WERI-Rb-1 (cell line): ENCODE measurements around the gene GFPT2.

Experiments used
- DNase-seq: peaks from one replicate; pipeline ENCODE4 v3.0.0-alpha.2; 2020
- H3K27ac ChIP-seq: fragments of 250-450 bp; sonication (Bioruptor Pico); 2 replicates; pipeline ENCODE4 v1.5.1; 2020; ENCODE audit warnings: mild to moderate bottlenecking, moderate library complexity
- H3K27me3 ChIP-seq: fragments of 250-450 bp; sonication (Bioruptor Pico); 2 replicates; pipeline ENCODE4 v1.5.1; 2021; ENCODE audit warnings: mild to moderate bottlenecking, low read depth, moderate library complexity; ENCODE audit not compliant: insufficient read depth, severe bottlenecking
- H3K36me3 ChIP-seq: fragments of 250-450 bp; sonication (Bioruptor Pico); 2 replicates; pipeline ENCODE4 v1.5.1; 2020; ENCODE audit warnings: mild to moderate bottlenecking, moderate library complexity
- H3K4me3 ChIP-seq: 2 replicates; pipeline ENCODE4 v1.5.1; 2011; ENCODE audit warnings: low read depth, mild to moderate bottlenecking, control low read depth, low read length
- H3K9me3 ChIP-seq: fragments of 250-450 bp; sonication (Bioruptor Pico); 2 replicates; pipeline ENCODE4 v1.5.1; 2021; ENCODE audit warnings: mild to moderate bottlenecking, moderate library complexity; ENCODE audit not compliant: severe bottlenecking
- TF ChIP-seq, protein P1 (sequence below): IDR thresholded peaks from 2 replicates; pipeline ENCODE4 v1.5.1; 2011; ENCODE audit warnings: low read depth, mild to moderate bottlenecking, control low read depth, inconsistent platforms, low read length

GFPT2 gene

DNA sequence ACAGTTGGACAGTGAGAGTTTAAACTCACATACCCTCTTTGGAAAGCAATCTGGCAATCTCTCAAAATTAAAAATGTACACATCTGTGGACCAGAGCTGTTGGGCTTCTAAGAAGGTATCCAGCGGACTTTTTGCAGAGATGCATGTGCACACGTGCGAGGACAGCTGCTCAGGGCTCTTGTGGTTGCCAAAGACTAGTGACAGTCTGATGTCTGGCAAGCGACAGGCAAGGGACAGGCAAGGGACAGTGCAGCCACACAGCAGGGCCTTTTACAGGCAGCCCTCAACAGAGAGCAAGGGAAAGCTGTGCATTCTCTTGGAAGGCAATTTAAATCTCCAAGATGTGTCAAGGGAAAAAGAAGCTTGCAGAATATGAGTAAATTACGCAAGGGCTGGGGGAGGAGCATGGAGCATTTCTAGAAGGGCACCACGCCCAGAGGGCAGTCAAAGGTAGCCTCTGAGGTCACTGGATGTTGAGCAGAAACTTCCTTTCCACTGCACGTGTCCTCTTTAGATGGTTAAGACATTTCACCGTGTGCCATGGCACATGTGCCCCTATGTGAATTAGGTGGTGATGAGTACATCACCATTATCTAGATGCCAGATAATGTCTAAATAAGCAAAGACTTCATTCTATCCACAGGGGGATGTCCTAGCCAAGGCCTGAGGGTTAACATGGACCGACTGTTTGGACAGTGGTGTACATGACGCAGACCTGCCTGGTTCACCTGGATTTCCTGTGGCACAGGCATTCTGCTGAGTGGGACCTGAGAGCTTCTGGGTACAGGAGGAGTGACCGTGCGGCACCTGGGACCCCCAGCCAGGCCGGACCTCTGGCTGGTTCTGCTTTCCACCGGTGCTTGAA is 9.1 kb downstream of the GFPT2 start:
- no peak for DNase-seq
- Histone ChIP-seq H3K27me3 (no peaks in the 10 kb centered on the region), H3K4me3 (no peak overlapping the region), H3K27ac (no peak overlapping the region), H3K9me3 (no peaks in the 10 kb centered on the region), H3K36me3 (no peaks in the 10 kb centered on the region)
- TF ChIP-seq, protein P1, sequence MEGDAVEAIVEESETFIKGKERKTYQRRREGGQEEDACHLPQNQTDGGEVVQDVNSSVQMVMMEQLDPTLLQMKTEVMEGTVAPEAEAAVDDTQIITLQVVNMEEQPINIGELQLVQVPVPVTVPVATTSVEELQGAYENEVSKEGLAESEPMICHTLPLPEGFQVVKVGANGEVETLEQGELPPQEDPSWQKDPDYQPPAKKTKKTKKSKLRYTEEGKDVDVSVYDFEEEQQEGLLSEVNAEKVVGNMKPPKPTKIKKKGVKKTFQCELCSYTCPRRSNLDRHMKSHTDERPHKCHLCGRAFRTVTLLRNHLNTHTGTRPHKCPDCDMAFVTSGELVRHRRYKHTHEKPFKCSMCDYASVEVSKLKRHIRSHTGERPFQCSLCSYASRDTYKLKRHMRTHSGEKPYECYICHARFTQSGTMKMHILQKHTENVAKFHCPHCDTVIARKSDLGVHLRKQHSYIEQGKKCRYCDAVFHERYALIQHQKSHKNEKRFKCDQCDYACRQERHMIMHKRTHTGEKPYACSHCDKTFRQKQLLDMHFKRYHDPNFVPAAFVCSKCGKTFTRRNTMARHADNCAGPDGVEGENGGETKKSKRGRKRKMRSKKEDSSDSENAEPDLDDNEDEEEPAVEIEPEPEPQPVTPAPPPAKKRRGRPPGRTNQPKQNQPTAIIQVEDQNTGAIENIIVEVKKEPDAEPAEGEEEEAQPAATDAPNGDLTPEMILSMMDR, result no peak

DNA sequence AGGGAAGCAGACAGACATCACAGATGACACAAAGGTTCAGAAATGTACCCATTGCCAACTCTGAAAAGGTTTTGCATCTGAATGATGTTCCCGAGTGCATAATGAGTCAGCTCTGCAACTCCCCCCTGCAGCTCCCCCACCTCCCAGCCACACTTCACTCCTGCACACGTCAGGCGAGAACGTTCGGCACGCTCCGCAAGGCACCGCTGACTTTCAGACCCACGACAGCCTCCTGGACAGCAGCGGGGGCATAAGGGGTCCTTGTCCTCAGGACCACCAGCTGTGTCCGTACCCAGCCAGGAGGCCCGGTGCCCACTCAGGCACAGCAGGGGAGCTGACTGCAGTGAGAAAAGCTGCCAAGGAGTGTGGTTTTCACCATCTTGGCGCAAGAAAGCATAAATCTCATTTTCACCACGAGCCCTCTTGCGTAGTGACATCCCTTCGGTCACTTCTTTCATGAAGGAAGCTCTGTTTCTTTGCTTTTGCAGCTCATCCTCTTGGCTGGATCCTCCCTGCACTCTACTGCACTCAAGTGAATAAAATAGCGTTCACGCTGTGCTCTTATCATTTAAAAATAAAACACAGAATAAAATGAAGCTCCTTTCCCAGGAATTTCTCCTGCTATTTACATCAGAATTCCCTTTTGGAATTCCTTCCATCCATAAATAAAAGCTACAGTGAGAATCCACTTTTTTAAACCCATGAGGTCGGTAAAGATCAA is 9.9 kb downstream of the GFPT2 start:
- no peak overlapping the region for H3K27ac ChIP-seq
- no peak overlapping the region for H3K4me3 ChIP-seq
- no peak for DNase-seq
- no peaks in the 10 kb centered on the region for H3K27me3 ChIP-seq
- TF ChIP-seq, protein P1, result no peak
- H3K9me3 ChIP-seq, result no peaks in the 10 kb centered on the region
- H3K36me3 ChIP-seq, result no peaks in the 10 kb centered on the region

DNA sequence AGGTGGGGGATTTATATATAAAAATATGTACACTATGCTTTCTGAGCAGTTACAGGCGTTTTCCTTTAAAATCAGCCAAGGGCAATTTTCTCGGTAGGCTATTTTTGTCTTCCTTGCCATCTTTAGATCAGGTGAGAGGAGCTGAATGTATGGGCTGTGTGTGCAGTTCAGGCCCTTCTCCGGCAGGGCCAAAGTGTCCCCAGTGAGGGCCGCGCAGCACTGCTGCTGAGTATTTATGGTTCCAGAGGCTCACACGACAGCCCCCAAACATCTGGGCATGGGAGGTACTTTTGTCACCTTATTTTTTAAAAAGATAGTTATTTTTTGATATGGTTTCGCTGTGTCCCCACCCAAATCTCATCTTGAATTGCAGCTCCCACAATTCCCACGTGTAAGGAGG is 11.5 kb downstream of the GFPT2 start:
- H3K36me3 ChIP-seq, result no peaks in the 10 kb centered on the region
- H3K27me3 ChIP-seq, result no peaks in the 10 kb centered on the region
- TF ChIP-seq, protein P1, result no peak
- H3K4me3 ChIP-seq, result no peak overlapping the region
- H3K9me3 ChIP-seq, result no peaks in the 10 kb centered on the region
- DNase-seq, result no peak
- no peak overlapping the region for H3K27ac ChIP-seq

DNA sequence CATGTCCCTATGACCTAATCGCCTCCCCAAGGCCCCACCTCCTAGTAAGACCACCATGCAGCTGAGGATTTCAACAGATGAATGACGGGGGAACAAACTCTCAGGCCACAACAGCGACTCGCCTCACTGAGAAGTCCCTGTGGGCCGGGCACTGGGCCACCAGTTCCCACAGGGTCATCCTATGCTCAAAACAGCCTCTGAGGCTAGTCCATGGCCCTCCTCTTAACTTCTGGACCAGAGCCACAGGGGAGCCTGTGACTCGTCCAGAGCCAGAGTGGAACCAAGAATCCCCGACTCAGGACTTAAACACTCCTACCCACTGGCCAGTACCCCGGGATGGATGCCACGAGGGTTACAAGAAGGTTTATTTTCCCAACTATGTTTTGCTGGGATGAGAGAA is 12.3 kb downstream of the GFPT2 start:
- TF ChIP-seq, protein P1, result no peak
- Histone ChIP-seq H3K9me3 (no peaks in the 10 kb centered on the region), H3K27ac (no peak overlapping the region), H3K27me3 (no peaks in the 10 kb centered on the region), H3K4me3 (no peak overlapping the region), H3K36me3 (no peaks in the 10 kb centered on the region)
- DNase-seq, result no peak

DNA sequence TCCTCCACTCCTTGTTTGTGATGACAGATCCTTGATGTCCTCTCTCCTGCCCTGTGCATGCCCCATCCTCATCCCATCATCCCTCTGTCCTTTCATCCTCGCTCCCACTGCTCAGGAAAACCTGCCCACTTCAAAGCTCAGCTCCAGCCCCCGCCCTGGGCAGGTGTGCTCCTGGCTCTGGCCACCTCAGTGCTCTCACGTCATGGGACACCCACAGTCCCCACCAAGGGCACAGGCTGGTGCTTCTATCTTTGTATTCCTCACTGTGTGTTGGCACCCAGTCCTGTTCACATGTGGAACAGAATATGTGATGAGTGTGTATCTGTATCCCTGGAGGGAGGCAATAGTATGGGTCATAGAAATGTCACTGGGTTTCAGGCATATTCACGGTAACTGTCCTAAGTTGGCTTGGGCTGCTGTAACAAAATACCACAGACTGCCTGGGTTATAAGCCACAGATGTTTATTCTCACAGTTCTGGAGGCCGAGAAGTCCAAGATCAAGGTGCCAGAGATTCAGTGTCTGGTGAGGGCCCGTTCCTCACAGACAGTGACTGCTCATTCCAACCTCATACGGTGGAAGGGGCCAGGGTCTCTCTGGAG is 13.5 kb downstream of the GFPT2 start:
- no peak overlapping the region for H3K27ac ChIP-seq
- H3K9me3 ChIP-seq, result no peaks in the 10 kb centered on the region
- H3K4me3 ChIP-seq, result no peak overlapping the region
- TF ChIP-seq, protein P1, result no peak
- no peak for DNase-seq
- no peaks in the 10 kb centered on the region for H3K27me3 ChIP-seq
- H3K36me3 ChIP-seq, result no peaks in the 10 kb centered on the region
